Measurements from ENCODE around the gene CMAS. TPM values are rescaled to one million over a fixed set of nuclear protein-coding genes. Genes with fewer than 3 reads are reported as not detected.

Gene CMAS
- polyA plus RNA-seq, 1 of the 3 experiments (the other 2 are of a cell fraction) = 16.0 TPM

DNA sequence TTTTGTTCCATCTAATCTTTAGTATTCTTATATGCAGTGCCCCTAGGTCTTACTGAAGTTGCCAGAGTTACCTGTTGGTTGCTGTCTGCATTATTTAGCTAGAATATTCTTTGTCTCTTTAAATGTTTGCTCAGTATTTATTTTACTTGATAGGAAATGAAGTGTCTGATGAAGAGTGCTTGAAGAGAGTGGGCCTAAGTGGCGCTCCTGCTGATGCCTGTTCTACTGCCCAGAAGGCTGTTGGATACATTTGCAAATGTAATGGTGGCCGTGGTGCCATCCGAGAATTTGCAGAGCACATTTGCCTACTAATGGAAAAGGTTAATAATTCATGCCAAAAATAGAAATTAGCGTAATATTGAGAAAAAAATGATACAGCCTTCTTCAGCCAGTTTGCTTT lies 18.9 kb downstream of the CMAS start (continued):
- TF ChIP-seq CHD2 (IDR thresholded peaks at IDR 0.05; ENCODE audit: low read length, partially characterized antibody) (no peak), TAF1 (IDR thresholded peaks at IDR 0.05; ENCODE audit: borderline replicate concordance, low read depth, low read length) (no peak), FOXM1 (IDR thresholded peaks at IDR 0.05; ENCODE audit: low read depth) (no peak), SMC3 (IDR thresholded peaks at IDR 0.05; ENCODE audit: low read depth, low read length) (no peak), TEAD4 (IDR thresholded peaks at IDR 0.05; ENCODE audit: borderline replicate concordance, insufficient read depth) (no peak), EZH2phosphoT487 (IDR thresholded peaks at IDR 0.05; ENCODE audit: borderline replicate concordance, low read depth) (no peak)

DNA sequence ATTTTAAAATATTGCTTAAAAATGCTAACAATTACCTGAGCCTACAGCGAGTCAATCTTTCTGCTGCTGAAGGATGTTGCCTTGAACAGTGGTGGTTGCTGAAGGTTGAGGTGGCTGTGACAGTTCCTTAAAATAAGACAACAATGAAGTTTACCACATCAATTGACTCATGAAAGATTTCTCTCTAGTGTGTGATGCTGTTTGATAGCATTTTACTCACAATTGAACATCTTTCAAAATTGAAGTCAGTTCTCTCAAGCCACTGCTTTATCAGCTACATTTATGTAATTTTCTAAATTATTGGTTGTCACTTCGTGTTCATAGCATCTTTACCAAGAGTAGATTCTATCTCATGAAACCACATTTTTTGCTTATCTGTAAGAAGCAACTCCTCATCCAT lies 20.3 kb downstream of the CMAS start:
- 90% methylated on average over 2 of the region's 2 CpGs for WGBS (ENCODE audit: low lambda C conversion rate)
- H3K9ac ChIP-seq = no peak overlapping the region
- DNase-seq = no peak
- H4K20me1 ChIP-seq (ENCODE audit: insufficient read depth) = no peaks in the 10 kb centered on the region
- no peaks in the 10 kb centered on the region for H3K79me2 ChIP-seq (ENCODE audit: insufficient read depth)
- H3K4me3 ChIP-seq (ENCODE audit: low read depth in 2 of 2, low read length in 1 of 2) = no peak overlapping the region
- ChIA-PET CTCF (no interaction called here), POLR2A (no interaction called here)
- H3K36me3 ChIP-seq (replicated peaks in 1 of 2; ENCODE audit: control insufficient read depth in 1 of 2, insufficient read depth in 2 of 2, low read length in 1 of 2) = peaks cover 40 to 44% of the 10 kb centered on the region in 2 experiments
- no peak for TF ChIP-seq EP300 (IDR thresholded peaks at IDR 0.05; ENCODE audit: borderline replicate concordance in 1 of 2, low read depth in 1 of 2, low read length in 1 of 2)
- no peak for TF ChIP-seq GABPA (IDR thresholded peaks at IDR 0.05; ENCODE audit: low read depth)
- TF ChIP-seq GATA2 (CRISPR knock-in tag; IDR thresholded peaks at IDR 0.05) = no peak
- TF ChIP-seq TCF12 (IDR thresholded peaks at IDR 0.05) = no peak
- no peak for TF ChIP-seq TAF1 (IDR thresholded peaks at IDR 0.05; ENCODE audit: borderline replicate concordance, low read depth, low read length)
- TF ChIP-seq RXRA (IDR thresholded peaks at IDR 0.05; ENCODE audit: borderline replicate concordance, low read depth) = no peak
- TF ChIP-seq MEF2A (IDR thresholded peaks at IDR 0.05; ENCODE audit: borderline replicate concordance, low read depth) = no peak
- TF ChIP-seq JUND (IDR thresholded peaks at IDR 0.05) = no peak
- TF ChIP-seq RAD21 (IDR thresholded peaks at IDR 0.05; ENCODE audit: low read length) = no peak
- TF ChIP-seq FOXJ3 (CRISPR knock-in tag; IDR thresholded peaks at IDR 0.05) = no peak
- TF ChIP-seq ELF1 (IDR thresholded peaks at IDR 0.05) = no peak
- no peak for TF ChIP-seq NRF1 (IDR thresholded peaks at IDR 0.05; ENCODE audit: low read depth, low read length)
- TF ChIP-seq, protein P1, sequence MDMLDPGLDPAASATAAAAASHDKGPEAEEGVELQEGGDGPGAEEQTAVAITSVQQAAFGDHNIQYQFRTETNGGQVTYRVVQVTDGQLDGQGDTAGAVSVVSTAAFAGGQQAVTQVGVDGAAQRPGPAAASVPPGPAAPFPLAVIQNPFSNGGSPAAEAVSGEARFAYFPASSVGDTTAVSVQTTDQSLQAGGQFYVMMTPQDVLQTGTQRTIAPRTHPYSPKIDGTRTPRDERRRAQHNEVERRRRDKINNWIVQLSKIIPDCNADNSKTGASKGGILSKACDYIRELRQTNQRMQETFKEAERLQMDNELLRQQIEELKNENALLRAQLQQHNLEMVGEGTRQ (IDR thresholded peaks at IDR 0.05; ENCODE audit: borderline replicate concordance, low read depth, low read length) = no peak
- no peak for TF ChIP-seq FOSL2 (IDR thresholded peaks at IDR 0.05; ENCODE audit: borderline replicate concordance, low read depth)
- no peak for TF ChIP-seq SMC3 (IDR thresholded peaks at IDR 0.05; ENCODE audit: low read depth, low read length)
- TF ChIP-seq NFIC (IDR thresholded peaks at IDR 0.05; ENCODE audit: borderline replicate concordance) = no peak
- no peak for TF ChIP-seq FOXM1 (IDR thresholded peaks at IDR 0.05; ENCODE audit: low read depth)
- TF ChIP-seq EZH2phosphoT487 (IDR thresholded peaks at IDR 0.05; ENCODE audit: borderline replicate concordance, low read depth) = no peak
- no peak for TF ChIP-seq POLR2AphosphoS5 (IDR thresholded peaks at IDR 0.05; ENCODE audit: low read depth, low read length)
- TF ChIP-seq, protein P2, sequence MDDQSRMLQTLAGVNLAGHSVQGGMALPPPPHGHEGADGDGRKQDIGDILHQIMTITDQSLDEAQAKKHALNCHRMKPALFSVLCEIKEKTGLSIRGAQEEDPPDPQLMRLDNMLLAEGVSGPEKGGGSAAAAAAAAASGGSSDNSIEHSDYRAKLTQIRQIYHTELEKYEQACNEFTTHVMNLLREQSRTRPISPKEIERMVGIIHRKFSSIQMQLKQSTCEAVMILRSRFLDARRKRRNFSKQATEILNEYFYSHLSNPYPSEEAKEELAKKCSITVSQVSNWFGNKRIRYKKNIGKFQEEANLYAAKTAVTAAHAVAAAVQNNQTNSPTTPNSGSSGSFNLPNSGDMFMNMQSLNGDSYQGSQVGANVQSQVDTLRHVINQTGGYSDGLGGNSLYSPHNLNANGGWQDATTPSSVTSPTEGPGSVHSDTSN (IDR thresholded peaks at IDR 0.05) = no peak
- H3F3A ChIP-seq (replicated peaks; ENCODE audit: insufficient read depth) = no peaks in the 10 kb centered on the region
- H3K27me3 ChIP-seq (ENCODE audit: insufficient read depth) = no peaks in the 10 kb centered on the region; the same call in 1 of the 2 replicates
- no peak overlapping the region for H3K4me2 ChIP-seq
- H3K9me2 ChIP-seq = no peaks in the 10 kb centered on the region
- H3K9me3 ChIP-seq = no peaks in the 10 kb centered on the region
- H3K27ac ChIP-seq (ENCODE audit: low read depth in 2 of 2, low read length in 1 of 2) = no peak overlapping the region
- no peak overlapping the region for H2AFZ ChIP-seq (ENCODE audit: low read depth)
- no peaks in the 10 kb centered on the region for H3K4me1 ChIP-seq (ENCODE audit: control insufficient read depth in 1 of 2, insufficient read depth in 2 of 2, low read depth in 1 of 2, low read length in 1 of 2)

All from SK-N-SH (cell line).